Measurements from ENCODE around the gene PSMC5. TPM values are rescaled to one million over a fixed set of nuclear protein-coding genes. Genes with fewer than 3 reads are reported as not detected.
"Not testable (repeated sequence)": the region's sequence is repeated elsewhere in the genome, so short reads cannot be mapped to it uniquely, and the experiment has no call there.

The PSMC5 gene
- total RNA-seq, 1 donor from 2014 or later = 105 TPM

GRCh38 chr17:63786117-63786516, 41.1 kb upstream of the PSMC5 start:
- no peak for ATAC-seq
- H3K27me3 ChIP-seq = no peaks in the 10 kb centered on the region
- intact Hi-C loops (cut with DNase I) = no loop called here

DNA sequence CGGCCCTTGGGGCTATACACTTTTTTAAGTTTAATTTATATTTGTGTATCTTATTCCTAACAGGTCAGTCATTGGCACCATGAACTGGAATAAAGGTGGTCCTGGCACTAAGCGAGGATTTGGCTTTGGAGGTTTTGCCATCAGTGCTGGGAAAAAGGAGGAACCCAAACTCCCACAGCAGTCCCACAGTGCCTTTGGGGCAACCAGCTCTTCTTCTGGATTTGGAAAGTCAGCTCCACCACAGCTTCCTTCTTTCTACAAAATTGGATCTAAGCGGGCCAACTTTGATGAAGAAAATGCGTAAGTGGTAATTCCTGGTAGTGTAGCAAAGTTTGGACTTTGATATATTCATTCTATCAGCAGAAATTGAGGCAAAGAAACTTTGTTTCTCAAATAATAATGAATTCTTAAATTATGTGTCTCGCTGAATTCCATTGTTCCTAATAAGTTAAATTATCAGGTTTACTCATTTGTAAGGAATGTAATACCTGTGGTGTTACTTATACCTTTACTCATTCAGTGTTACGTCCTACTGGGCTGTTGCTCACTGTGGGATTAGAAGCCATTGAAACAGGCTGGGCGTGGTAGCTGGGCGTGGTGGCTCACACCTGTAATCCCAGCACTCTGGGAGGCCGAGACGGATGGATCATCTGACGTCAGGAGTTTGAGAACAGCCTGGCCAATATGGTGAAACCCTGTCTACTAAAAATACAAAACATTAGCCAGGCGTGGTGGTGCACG, 40.1 kb upstream of the PSMC5 start:
- Histone ChIP-seq H3K27ac (no peak overlapping the region), H3K36me3 (peaks cover 69% of the 10 kb centered on the region), H3K4me3 (no peak overlapping the region), H3K9me3 (no peaks in the 10 kb centered on the region), H3K27me3 (no peaks in the 10 kb centered on the region), H3K4me1 (no peaks in the 10 kb centered on the region)
- DNase-seq (peak; percentile 26), ATAC-seq (peak; percentile 59)
- intact Hi-C loops (cut with DNase I) = no loop called here
- TF ChIP-seq CTCF (IDR thresholded peaks at IDR 0.05) = no peak

More at GRCh38 chr17:63786117-63786516, 41.1 kb upstream of the PSMC5 start:
- DNase-seq = no peak
- no peak for TF ChIP-seq CTCF (IDR thresholded peaks at IDR 0.05)
- no peak overlapping the region for H3K27ac ChIP-seq
- H3K36me3 ChIP-seq = peaks cover 63% of the 10 kb centered on the region
- H3K4me3 ChIP-seq = no peak overlapping the region
- no peaks in the 10 kb centered on the region for H3K4me1 ChIP-seq
- no peaks in the 10 kb centered on the region for H3K9me3 ChIP-seq

DNA sequence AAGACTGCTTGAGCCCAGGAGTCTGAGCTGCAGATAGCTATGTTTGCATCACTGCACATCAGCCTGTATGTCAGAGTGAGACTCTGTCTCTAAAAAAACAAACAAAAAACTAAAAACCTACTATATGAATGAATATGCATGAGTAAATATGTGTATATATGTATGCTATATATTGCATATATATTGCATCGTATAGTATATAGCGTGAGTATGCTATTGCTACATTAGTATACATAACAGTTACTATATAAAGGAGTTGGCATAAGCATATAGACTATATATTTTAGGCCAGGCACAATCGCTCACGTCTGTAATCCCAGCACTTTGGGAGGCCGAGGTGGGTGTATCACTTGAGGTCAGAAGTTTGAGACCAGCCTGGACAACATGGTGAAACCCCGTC, 37.2 kb upstream of the PSMC5 start:
- no peak overlapping the region for H3K4me3 ChIP-seq
- DNase-seq = no peak
- H3K27me3 ChIP-seq = no peaks in the 10 kb centered on the region
- no peaks in the 10 kb centered on the region for H3K4me1 ChIP-seq
- H3K27ac ChIP-seq = no peak overlapping the region
- intact Hi-C loops (cut with DNase I) = no loop called here
- H3K9me3 ChIP-seq = no peaks in the 10 kb centered on the region
- TF ChIP-seq CTCF (IDR thresholded peaks at IDR 0.05) = no peak
- H3K36me3 ChIP-seq = peaks cover 91% of the 10 kb centered on the region
- ATAC-seq = no peak

GRCh38 chr17:63792055-63792729, 35.0 kb upstream of the PSMC5 start:
- no peak for ATAC-seq
- Histone ChIP-seq H3K27ac (no peak overlapping the region), H3K4me3 (no peak overlapping the region), H3K9me3 (no peaks in the 10 kb centered on the region), H3K36me3 (peaks cover 98% of the 10 kb centered on the region), H3K4me1 (no peaks in the 10 kb centered on the region), H3K27me3 (no peaks in the 10 kb centered on the region)
- intact Hi-C loops (cut with DNase I) = no loop called here
- TF ChIP-seq CTCF (IDR thresholded peaks at IDR 0.05) = no peak
- DNase-seq = no peak

DNA sequence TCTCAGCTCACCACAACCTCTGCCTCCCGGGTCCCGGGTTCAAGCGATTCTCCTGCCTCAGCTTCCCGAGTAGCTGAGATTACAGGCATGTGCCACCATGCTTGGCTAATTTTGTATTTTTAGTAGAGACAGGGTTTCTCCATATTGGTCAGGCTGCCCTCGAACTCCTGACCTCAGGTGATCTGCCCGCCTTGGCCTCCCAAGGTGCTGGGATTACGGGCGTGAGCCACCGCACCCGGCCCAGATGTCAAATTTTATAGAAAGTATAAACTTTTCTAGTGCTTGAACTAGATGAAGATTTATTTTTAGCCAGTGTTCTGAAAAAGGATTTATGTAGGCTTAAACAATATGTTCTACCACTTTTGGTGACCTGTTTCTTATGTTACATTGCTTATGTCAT, 30.9 kb upstream of the PSMC5 start:
- ATAC-seq; H3K27ac ChIP-seq; H3K4me1 ChIP-seq; intact Hi-C loops (cut with DNase I); H3K27me3 ChIP-seq; H3K9me3 ChIP-seq; DNase-seq; H3K4me3 ChIP-seq: not testable (repeated sequence)
- H3K36me3 ChIP-seq = peaks cover 100% of the 10 kb centered on the region

DNA sequence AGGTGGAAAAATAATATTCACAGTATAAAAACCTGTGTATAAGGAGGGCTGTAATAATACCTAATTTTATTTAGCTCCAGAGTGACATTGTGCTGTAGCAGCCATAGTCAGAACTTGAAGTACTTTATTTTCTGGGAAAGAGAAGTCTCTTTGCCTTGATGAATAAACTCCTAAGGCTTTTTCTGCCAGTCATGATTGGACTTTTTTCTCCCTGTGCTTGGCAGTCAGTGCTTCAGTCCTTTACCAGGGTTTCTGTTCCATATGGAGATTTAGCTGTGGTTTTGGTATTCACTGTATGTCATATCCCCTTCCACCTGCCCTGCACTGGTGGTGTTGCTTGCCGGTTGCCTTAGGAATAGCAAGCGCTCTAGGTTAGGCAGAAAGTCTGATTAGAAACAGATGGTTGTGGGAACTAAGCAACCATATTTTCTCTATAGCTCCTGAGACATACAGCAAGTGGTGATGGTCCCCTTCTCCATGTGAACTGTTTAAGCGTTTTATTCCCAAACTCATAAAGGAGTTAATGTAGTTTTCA, 28.6 kb upstream of the PSMC5 start:
- intact Hi-C loops (cut with DNase I) = no loop called here
- Histone ChIP-seq H3K4me1 (no peaks in the 10 kb centered on the region), H3K36me3 (peaks cover 100% of the 10 kb centered on the region), H3K27me3 (no peaks in the 10 kb centered on the region), H3K9me3 (no peaks in the 10 kb centered on the region), H3K4me3 (no peak overlapping the region), H3K27ac (no peak overlapping the region)
- DNase-seq = no peak
- TF ChIP-seq CTCF (IDR thresholded peaks at IDR 0.05) = no peak
- no peak for ATAC-seq

Measured in upper lobe of right lung (tissue), 1 donor.